ENCODE results near the gene JUN. TPM values are rescaled to one million over a fixed set of nuclear protein-coding genes. Genes with fewer than 3 reads are reported as not detected.

The JUN gene
- 10 to 100 TPM; 15.1 to 16.3 TPM for total RNA-seq
- 29.1 TPM for polyA plus RNA-seq (2013, experiment 1 of 2)
- 30.4 TPM for polyA plus RNA-seq (2013, experiment 2 of 2)
- long read RNA-seq, experiment 1, transcript JUN-201 (1 exons, 3,540 nt), result major isoform, 6 of 6 reads
- long read RNA-seq, experiment 1, partial matches to known transcripts, result 0 of 6 reads
- long read RNA-seq, experiment 1, other reads (novel, unspliced or antisense), result 0 of 6 reads
- long read RNA-seq, experiment 2, transcript JUN-201 (1 exons, 3,540 nt), result major isoform, 17 of 17 reads
- long read RNA-seq, experiment 2, partial matches to known transcripts, result 0 of 17 reads
- long read RNA-seq, experiment 2, other reads (novel, unspliced or antisense), result 0 of 17 reads
- long read RNA-seq, experiment 3, transcript JUN-201 (1 exons, 3,540 nt), result major isoform, 135 of 136 reads
- long read RNA-seq, experiment 3, partial matches to known transcripts, result 0 of 136 reads
- long read RNA-seq, experiment 3, other reads (novel, unspliced or antisense), result 1 of 136 reads
- long read RNA-seq, experiment 4, result 0 reads

- H3K27ac Mint-ChIP-seq, result peak within 1 kb of the TSS; percentile 99
- Histone ChIP-seq H3K36me3 (ENCODE audit: control insufficient read depth, insufficient read depth, low read length) (no peaks in the 10 kb centered on the region), H3K27me3 (ENCODE audit: control insufficient read depth, insufficient read depth, low read length, poor library complexity, severe bottlenecking) (no peaks in the 10 kb centered on the region), H3K9ac (ENCODE audit: extremely low read depth, low read length, poor library complexity, severe bottlenecking) (peak within 1 kb of the TSS; percentile 98), H3K4me3 (ENCODE audit: low read length) (peak within 1 kb of the TSS; percentile 90), H3K9me3 (ENCODE audit: control insufficient read depth, low read length) (peaks cover 12% of the 10 kb centered on the region), H3K27ac (ENCODE audit: low read depth, low read length) (peak within 1 kb of the TSS; percentile 98), H3K4me1 (ENCODE audit: control insufficient read depth, insufficient read depth, low read length) (peaks cover 4% of the 10 kb centered on the region)
- peaks cover 33% of the 10 kb centered on the region for H3K4me1 Mint-ChIP-seq
- peak; percentile 99 for DNase-seq
- peaks cover 8% of the 10 kb centered on the region for H3K9me3 Mint-ChIP-seq
- no peak for TF ChIP-seq CTCF (conservative IDR thresholded peaks at IDR 0.05)
- H3K4me3 Mint-ChIP-seq, result peak within 1 kb of the TSS; percentile 85
- 0% methylated on average over 18 to 57 of the region's 57 CpGs for WGBS, 2 experiments (ENCODE audit: insufficient coverage in 1 of 2, insufficient read length in 1 of 2)
- no peaks in the 10 kb centered on the region for H3K36me3 Mint-ChIP-seq (ENCODE audit: low read depth)
- peaks cover 18% of the 10 kb centered on the region for H3K27me3 Mint-ChIP-seq (ENCODE audit: insufficient read depth)
These were observed at the start of gene JUN for GRCh38 chr1:58783993-58784757. Gene JUN, minus strand, starts transcription at chr1:58784047. Its CDS starts 977 bp downstream, at chr1:58783070.

DNA sequence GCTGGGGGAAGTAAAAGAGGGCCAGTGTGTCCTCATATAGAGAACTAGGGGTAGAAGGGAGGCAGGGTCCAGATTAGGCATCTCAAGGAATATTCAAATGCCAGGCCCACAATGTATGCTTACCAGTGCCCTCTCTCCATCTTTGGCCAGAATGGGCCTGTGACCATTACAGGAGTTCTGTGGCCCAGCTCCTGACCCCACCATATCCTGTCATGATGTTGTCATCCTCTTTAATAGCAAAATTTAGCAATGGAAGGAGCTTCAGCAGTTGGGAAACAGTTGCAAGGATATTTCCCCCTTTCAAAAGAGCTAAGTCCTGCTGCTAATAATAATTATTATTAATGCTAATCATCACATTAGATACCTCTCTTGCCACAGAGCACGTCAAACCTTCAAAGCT lies 49.3 kb upstream of the JUN start:
- H3K27ac ChIP-seq (ENCODE audit: low read depth, low read length), result no peak overlapping the region
- 80% methylated on average over 1 of the region's 1 CpG; no CpG with 5 or more reads in 1 of the 2 experiments for WGBS, 2 experiments (ENCODE audit: insufficient coverage in 1 of 2, insufficient read length in 1 of 2)
- peaks cover 7% of the 10 kb centered on the region for H3K9me3 ChIP-seq (ENCODE audit: control insufficient read depth, low read length)
- no peaks in the 10 kb centered on the region for H3K27me3 ChIP-seq (ENCODE audit: control insufficient read depth, insufficient read depth, low read length, poor library complexity, severe bottlenecking)
- Mint-ChIP-seq H3K4me3 (no peak overlapping the region), H3K36me3 (ENCODE audit: low read depth) (no peaks in the 10 kb centered on the region), H3K27ac (no peak overlapping the region), H3K27me3 (ENCODE audit: insufficient read depth) (peaks cover 9% of the 10 kb centered on the region), H3K9me3 (peaks cover 7% of the 10 kb centered on the region), H3K4me1 (peaks cover 4% of the 10 kb centered on the region)
- H3K9ac ChIP-seq (ENCODE audit: extremely low read depth, low read length, poor library complexity, severe bottlenecking), result no peak overlapping the region
- no peaks in the 10 kb centered on the region for H3K36me3 ChIP-seq (ENCODE audit: control insufficient read depth, insufficient read depth, low read length)
- DNase-seq, result no peak
- no peak for TF ChIP-seq CTCF (conservative IDR thresholded peaks at IDR 0.05)
- no peak overlapping the region for H3K4me3 ChIP-seq (ENCODE audit: low read length)
- no peaks in the 10 kb centered on the region for H3K4me1 ChIP-seq (ENCODE audit: control insufficient read depth, insufficient read depth, low read length)

DNA sequence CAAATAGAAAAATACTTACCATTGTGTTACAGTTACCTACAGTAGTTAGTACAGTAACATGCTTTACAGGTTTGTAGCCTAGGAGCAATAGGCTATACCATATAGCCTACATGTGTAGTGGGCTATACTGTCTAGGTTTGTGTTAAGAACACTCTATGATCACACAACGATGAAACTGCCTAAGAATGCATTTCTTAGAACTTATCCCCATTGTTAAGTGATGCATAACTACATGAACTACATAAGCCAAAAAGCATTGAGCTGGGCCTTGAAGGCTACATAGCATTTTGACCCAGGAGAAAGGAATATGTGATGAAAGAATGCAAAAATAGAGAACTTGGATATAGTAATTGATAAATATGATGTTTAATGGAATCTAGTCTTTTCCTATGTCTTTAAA lies 46.4 kb upstream of the JUN start:
- H3K36me3 Mint-ChIP-seq (ENCODE audit: low read depth), result peaks cover 1% of the 10 kb centered on the region
- H3K27ac ChIP-seq (ENCODE audit: low read depth, low read length), result no peak overlapping the region
- H3K4me3 Mint-ChIP-seq, result no peak overlapping the region
- no peaks in the 10 kb centered on the region for H3K4me1 ChIP-seq (ENCODE audit: control insufficient read depth, insufficient read depth, low read length)
- no peak overlapping the region for H3K9ac ChIP-seq (ENCODE audit: extremely low read depth, low read length, poor library complexity, severe bottlenecking)
- H3K9me3 ChIP-seq (ENCODE audit: control insufficient read depth, low read length), result peaks cover 25% of the 10 kb centered on the region
- H3K36me3 ChIP-seq (ENCODE audit: control insufficient read depth, insufficient read depth, low read length), result no peaks in the 10 kb centered on the region
- DNase-seq, result no peak
- no peak overlapping the region for H3K4me3 ChIP-seq (ENCODE audit: low read length)
- no peaks in the 10 kb centered on the region for H3K27me3 Mint-ChIP-seq (ENCODE audit: insufficient read depth)
- no peak for TF ChIP-seq CTCF (conservative IDR thresholded peaks at IDR 0.05)
- H3K4me1 Mint-ChIP-seq, result peaks cover 4% of the 10 kb centered on the region
- H3K27me3 ChIP-seq (ENCODE audit: control insufficient read depth, insufficient read depth, low read length, poor library complexity, severe bottlenecking), result no peaks in the 10 kb centered on the region
- H3K9me3 Mint-ChIP-seq, result peaks cover 23% of the 10 kb centered on the region
- no peak overlapping the region for H3K27ac Mint-ChIP-seq
- WGBS, 2 experiments (ENCODE audit: insufficient coverage in 1 of 2, insufficient read length in 1 of 2), result 94% methylated on average over 1 of the region's 1 CpG; no CpG with 5 or more reads in 1 of the 2 experiments
